Fibroblast of peridontal ligament (primary cell): Measurements from ENCODE around the gene TPMT.
"Not testable (repeated sequence)": the region's sequence is repeated elsewhere in the genome, so short reads cannot be mapped to it uniquely, and the experiment has no call there.

Experiments
- DNase-seq: peaks from one replicate; pipeline ENCODE4 v3.0.0-alpha.2; 2010; ENCODE audit errors: extremely low read depth

The TPMT gene

GRCh38 chr6:18155864-18156421 lies 1.1 kb upstream of the TPMT start:
- DNase-seq: no peak

GRCh38 chr6:18155150-18155863 lies 430 bp upstream of the TPMT start, which contains the start of gene KDM1B:
KDM1B (plus strand) TSS chr6:18155422; CDS start chr6:18159896, 4,474 bp downstream.
- peak; percentile 96 for DNase-seq

- no peak for DNase-seq
These were observed 1.6 kb downstream of the TPMT start for GRCh38 chr6:18153311-18153703.

GRCh38 chr6:18151801-18152200 lies 3.1 kb downstream of the TPMT start:
- DNase-seq: no peak

- DNase-seq: not testable (repeated sequence)
These were observed 3.5 kb downstream of the TPMT start for GRCh38 chr6:18151391-18151790.

- peak; percentile 83 for DNase-seq
These were observed 6.4 kb downstream of the TPMT start for GRCh38 chr6:18148304-18149025.

GRCh38 chr6:18147616-18148015 lies 7.3 kb downstream of the TPMT start:
- DNase-seq: no peak

- DNase-seq: peak; percentile 65
These were observed 7.7 kb downstream of the TPMT start for GRCh38 chr6:18147160-18147559.

- no peak for DNase-seq
These were observed 12.4 kb downstream of the TPMT start for GRCh38 chr6:18142591-18142861.

GRCh38 chr6:18141805-18142590 lies 12.9 kb downstream of the TPMT start:
- DNase-seq: no peak

- no peak for DNase-seq
These were observed 14.8 kb downstream of the TPMT start for GRCh38 chr6:18139935-18140621.

GRCh38 chr6:18138906-18139305 lies 16.0 kb downstream of the TPMT start:
- DNase-seq: no peak

GRCh38 chr6:18136260-18136659 lies 18.6 kb downstream of the TPMT start:
- DNase-seq: no peak

- no peak for DNase-seq
These were observed 19.7 kb downstream of the TPMT start for GRCh38 chr6:18135171-18135570.

- no peak for DNase-seq
These were observed 22.5 kb downstream of the TPMT start for GRCh38 chr6:18132346-18132745.

- peak; percentile 70 for DNase-seq
These were observed 28.8 kb downstream of the TPMT start for GRCh38 chr6:18126121-18126520.

- peak; percentile 86 for DNase-seq
These were observed 32.5 kb downstream of the TPMT start, which contains the start of gene NHLRC1 for GRCh38 chr6:18122128-18123093. NHLRC1 (minus strand) TSS chr6:18122677; CDS start chr6:18122606, 71 bp downstream.

GRCh38 chr6:18121580-18122127 lies 33.2 kb downstream of the TPMT start:
- no peak for DNase-seq

GRCh38 chr6:18119236-18119635 lies 35.6 kb downstream of the TPMT start:
- no peak for DNase-seq

GRCh38 chr6:18118330-18118729 lies 36.5 kb downstream of the TPMT start:
- no peak for DNase-seq
